Cardiac atrium fibroblast (primary cell): ENCODE measurements around the gene TOLLIP. TPM values are rescaled to one million over a fixed set of nuclear protein-coding genes. Genes with fewer than 3 reads are reported as not detected.

ENCODE experiments used
- total RNA-seq: library from RNA; depleted of rRNA; stranded (reverse); fragments of >200 nt; gene quantifications from 2 replicates; pipeline ENCODE4 v1.2.3, GENCODE V29; 2015

The TOLLIP gene
- 30.0 and 32.6 TPM in 2 replicates for total RNA-seq

DNA sequence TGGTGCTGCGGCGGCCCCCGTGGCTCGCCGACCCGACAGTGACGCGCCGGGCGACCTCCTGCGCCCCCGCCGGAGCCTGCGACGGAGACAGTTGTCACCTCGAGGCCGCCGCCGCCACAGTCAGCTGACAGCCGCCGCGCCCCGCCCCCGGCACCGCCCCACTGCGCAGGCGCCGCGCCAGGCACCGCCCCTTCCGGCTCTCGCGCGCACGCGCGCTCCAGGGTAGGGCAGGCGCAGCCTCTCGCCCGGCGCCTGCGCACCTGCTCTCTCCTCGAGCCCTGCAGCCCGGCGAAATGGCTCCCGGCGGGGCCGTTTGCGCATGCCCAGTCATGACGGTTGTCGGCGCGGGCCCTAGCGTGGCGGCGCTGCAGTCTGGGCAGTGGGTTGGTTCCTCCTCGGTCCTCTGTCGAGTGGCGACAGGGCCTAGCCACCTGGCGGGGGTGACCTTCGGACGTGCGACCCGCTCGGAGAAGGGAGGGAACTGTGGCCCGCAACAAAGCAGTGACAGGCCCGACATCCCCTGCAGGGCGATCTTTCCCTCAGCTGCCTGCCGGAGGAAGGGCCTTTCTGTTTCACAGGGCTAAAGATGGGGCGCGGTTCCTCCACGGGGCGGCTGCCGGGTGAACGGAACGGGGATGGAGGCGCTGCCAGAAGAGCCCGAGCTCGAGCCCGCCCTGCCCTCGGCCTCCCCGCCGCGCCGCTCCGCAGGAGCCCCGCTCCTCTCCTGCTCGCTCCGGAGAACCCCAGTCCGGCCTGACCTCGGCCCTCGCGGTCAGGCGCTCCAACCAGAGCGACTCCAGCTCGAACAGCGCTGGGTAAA, at the start of gene TOLLIP:
Gene TOLLIP, minus strand, starts transcription at position 135 of the 820 bp plus-strand sequence. Its CDS starts 134 bp downstream, at position 1.

Other genes with a start within 250 kb of the TOLLIP start
- not detected in 2 replicates for gene MUC2, start 234.8 kb downstream of the TOLLIP start, total RNA-seq
- not detected in 2 replicates for gene MUC5AC, start 151.7 kb downstream of the TOLLIP start, total RNA-seq
- gene MUC5B, start 86.6 kb downstream of the TOLLIP start, total RNA-seq = 0.16 TPM in 1 of 2 replicates, not detected in the other
- 0.16 and 0.36 TPM in 2 replicates for gene BRSK2, start 80.3 kb upstream of the TOLLIP start, total RNA-seq
- gene MOB2, start 177.1 kb upstream of the TOLLIP start, total RNA-seq = 23.3 and 30.5 TPM in 2 replicates